ENCODE results near the gene C6orf89.
A peak's percentile ranks its signal among the peaks of the same experiment; 100 is the strongest.

The C6orf89 gene

GRCh38 chr6:36885461-36886401 is at the start of gene C6orf89:
Gene C6orf89, plus strand, starts transcription at chr6:36885952. Its CDS starts 13,493 bp downstream, at chr6:36899445.
- DNase-seq: peak; percentile 97

GRCh38 chr6:36836111-36837021 is 49.4 kb upstream of the C6orf89 start:
- DNase-seq: no peak

DNA sequence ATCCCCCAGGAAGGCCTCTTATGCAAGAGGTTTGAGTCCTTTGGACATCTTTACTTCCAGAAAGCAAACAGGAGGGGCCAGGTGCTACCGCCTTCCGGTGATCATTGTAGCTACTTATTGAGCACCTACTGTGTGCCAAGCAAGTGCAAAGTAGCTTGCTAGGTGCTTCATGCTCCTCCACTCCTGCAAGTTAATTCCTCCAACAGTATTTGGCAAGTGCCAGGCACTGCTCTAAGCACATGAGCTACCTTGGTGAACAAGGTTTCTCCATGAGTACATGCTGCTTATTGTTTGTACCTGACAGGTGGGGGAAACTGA is 48.8 kb upstream of the C6orf89 start:
- no peak for DNase-seq

GRCh38 chr6:36837686-36838085 is 48.1 kb upstream of the C6orf89 start:
- DNase-seq: no peak

- no peak for DNase-seq
Measured at GRCh38 chr6:36838896-36839748, 46.6 kb upstream of the C6orf89 start, which contains the start of gene CPNE5. Gene CPNE5, minus strand, starts transcription at chr6:36839444. Its CDS starts 67 bp downstream, at chr6:36839377.

DNA sequence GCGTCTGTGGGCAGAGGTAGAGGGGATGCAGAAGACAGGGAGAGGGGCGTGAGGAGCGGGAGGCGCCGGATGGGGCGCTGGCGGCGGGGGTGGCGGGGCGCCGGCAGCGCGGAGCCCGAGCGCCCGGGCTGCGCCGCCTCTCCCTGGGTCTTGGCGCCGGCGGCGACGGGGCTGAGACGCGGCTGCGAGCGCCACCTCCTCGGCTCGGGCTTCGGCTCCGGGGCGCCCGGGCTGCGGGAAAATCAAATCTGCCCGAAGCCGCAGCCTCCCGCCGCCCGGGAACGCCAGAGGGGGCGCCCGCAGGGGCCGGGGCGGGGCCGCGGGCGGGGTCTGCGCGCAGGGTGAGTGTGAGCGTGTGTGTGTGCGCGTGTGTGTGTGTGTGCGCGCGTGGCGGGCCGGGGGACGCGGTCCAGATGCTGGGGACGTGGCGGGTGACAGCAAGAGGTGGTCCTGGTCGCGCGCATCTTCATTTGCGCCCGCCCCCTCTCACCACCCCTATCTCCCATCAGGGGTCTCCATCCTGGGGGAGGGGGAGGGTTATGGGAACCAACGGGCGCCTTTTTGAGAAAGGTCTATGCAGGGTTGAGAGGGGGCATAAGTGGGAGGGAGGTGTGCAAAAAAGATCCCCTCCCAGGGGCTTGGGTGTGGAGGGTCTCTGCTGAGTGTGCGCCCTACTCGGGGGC is 45.9 kb upstream of the C6orf89 start:
- DNase-seq: peak; percentile 22

DNA sequence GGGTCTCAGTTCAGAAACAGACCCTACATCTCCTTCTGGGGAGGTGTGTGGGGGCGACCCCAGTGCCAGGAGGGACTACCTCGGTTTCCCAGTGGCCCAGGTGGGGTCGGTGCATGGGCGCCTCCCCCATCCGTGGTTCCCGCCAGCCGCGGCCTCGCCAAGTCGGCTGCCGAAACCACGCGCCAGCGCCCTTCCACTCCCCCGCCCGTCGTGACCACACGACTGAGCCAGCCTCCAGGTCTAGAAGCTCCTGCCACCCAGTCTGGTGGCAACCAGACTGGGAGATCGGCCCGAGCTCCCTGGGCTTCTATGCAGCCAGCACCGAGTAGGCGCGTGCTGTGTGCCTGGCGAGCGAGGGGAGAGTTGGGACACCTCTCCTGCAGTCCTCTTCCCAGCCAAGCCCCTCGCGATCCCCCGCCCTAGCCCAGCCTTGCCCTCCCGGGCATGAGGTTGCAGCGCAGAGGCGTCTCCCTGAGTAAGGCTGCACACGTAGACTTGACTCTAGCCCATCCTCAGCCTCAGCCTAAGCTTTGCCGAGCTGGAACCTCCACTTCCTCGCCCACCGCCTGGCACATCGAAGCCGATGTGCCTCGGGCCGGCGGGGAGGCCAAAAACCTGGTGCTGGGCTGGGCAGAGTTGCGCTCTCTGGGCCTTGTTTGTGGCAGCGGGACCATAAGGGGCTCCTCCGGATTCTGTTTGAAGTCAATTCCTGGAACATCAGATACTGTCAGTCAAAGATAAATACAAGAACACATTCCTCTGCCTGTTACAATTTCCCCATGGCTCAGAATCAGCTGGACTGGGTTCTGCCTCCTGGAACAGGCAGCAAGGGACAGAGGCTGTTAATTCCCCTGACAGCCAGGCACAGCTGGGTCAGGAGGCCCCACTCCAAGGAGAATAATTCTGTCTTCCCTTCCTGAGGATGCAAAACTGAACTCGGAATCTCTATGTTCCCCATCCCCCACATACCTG is 45.0 kb upstream of the C6orf89 start:
- no peak for DNase-seq

DNA sequence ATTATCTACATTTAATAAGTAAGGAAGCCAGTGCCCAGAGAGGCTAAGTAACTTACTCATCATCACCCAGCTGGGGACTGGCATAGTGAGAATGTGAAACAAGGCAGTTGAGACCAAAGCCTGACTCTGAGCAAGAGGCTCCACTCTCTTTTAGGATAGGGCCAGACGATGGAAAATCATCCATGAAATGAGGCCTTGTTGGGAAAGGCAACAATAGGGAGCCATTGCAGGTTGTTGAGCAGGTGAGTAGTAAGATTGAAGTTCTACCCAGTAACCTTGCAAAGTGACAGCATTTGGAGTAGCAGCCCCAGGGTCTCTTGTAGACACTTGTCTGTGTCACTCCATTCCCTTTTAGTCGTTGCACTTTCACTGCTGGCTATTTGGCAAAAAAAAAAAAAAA is 44.0 kb upstream of the C6orf89 start:
- DNase-seq: no peak

GRCh38 chr6:36843170-36843569 is 42.6 kb upstream of the C6orf89 start:
- no peak for DNase-seq

- no peak for DNase-seq
Measured at GRCh38 chr6:36844232-36845170, 41.3 kb upstream of the C6orf89 start.

- DNase-seq: no peak
Measured at GRCh38 chr6:36845233-36845632, 40.5 kb upstream of the C6orf89 start.

- no peak for DNase-seq
Measured at GRCh38 chr6:36847152-36847551, 38.6 kb upstream of the C6orf89 start.

GRCh38 chr6:36847991-36848390 is 37.8 kb upstream of the C6orf89 start:
- DNase-seq: no peak

GRCh38 chr6:36848658-36849441 is 36.9 kb upstream of the C6orf89 start:
- no peak for DNase-seq

DNA sequence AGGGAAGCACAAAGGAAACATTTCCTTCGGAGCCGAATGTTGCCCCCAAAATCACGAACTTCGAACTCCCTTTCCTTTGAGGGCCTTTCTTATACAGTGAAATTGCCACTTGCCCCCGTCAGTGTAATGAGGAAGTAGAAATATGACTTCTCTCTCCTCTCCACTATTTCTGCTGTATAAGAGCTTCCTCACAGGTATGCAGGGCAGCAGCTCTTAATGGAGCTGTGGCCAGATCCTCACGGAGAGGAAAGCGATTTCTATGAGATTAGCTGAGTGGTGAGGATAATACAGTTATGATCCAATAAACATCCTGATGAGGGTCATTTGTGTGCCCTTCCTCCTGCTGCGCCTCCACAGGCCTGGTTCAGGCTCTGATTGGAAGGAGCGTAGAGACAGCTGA is 35.7 kb upstream of the C6orf89 start:
- no peak for DNase-seq

GRCh38 chr6:36851149-36851614 is 34.6 kb upstream of the C6orf89 start:
- peak; percentile 26 for DNase-seq

GRCh38 chr6:36851626-36852025 is 34.1 kb upstream of the C6orf89 start:
- no peak for DNase-seq

GRCh38 chr6:36852481-36853147 is 33.1 kb upstream of the C6orf89 start:
- DNase-seq: no peak

All from NCI-H1092 treated with DMSO at 0.1 percent for 48 hours (cell line).